IMR-90 (cell line): ENCODE results near the gene AXDND1.
"Not testable (repeated sequence)": the region's sequence is repeated elsewhere in the genome, so short reads cannot be mapped to it uniquely, and the experiment has no call there.

Experiments
- CEBPB ChIP-seq: IDR thresholded peaks from 2 replicates; pipeline ENCODE4 v1.6.1; 2012; ENCODE audit warnings: low read depth, low read length, improper control_type of control experiment
- CHD1 ChIP-seq: IDR thresholded peaks from 2 replicates; pipeline ENCODE4 v1.6.1; 2012; ENCODE audit warnings: low read depth, low read length, improper control_type of control experiment
- MAZ ChIP-seq: IDR thresholded peaks from 2 replicates; pipeline ENCODE4 v1.6.1; 2012; ENCODE audit warnings: low read depth, mild to moderate bottlenecking, low read length, improper control_type of control experiment, moderate library complexity, borderline replicate concordance
- NFE2L2 ChIP-seq: fragments of 150-350 bp; IDR thresholded peaks from 2 replicates; pipeline ENCODE4 v1.6.1; 2016; ENCODE audit warnings: low read depth, mild to moderate bottlenecking, low read length
- POLR2A ChIP-seq: IDR thresholded peaks from 2 replicates; pipeline ENCODE4 v1.6.1; 2012; ENCODE audit warnings: mild to moderate bottlenecking, low read depth, low read length
- RAD21 ChIP-seq: IDR thresholded peaks from 2 replicates; pipeline ENCODE4 v1.6.1; 2012; ENCODE audit warnings: low read length, improper control_type of control experiment
- RCOR1 ChIP-seq: IDR thresholded peaks from 2 replicates; pipeline ENCODE4 v1.6.1; 2012; ENCODE audit warnings: mild to moderate bottlenecking, low read length, improper control_type of control experiment; ENCODE audit not compliant: insufficient replicate concordance
- SMC3 ChIP-seq: fragments of 150-350 bp; IDR thresholded peaks from 2 replicates; pipeline ENCODE4 v1.6.1; 2016; ENCODE audit warnings: low read depth, mild to moderate bottlenecking, antibody characterized with exemption, low read length, moderate library complexity
- TF ChIP-seq, protein P1 (sequence below): conservative IDR thresholded peaks from 2 replicates; pipeline ENCODE4 v1.5.1; 2012; ENCODE audit warnings: mild to moderate bottlenecking, low read depth, low read length, improper control_type of control experiment
- TF ChIP-seq, protein P2 (sequence below): fragments of 150-350 bp; IDR thresholded peaks from 2 replicates; pipeline ENCODE4 v1.6.1; 2017; ENCODE audit warnings: mild to moderate bottlenecking, antibody characterized with exemption, low read length, low read depth

DNA sequence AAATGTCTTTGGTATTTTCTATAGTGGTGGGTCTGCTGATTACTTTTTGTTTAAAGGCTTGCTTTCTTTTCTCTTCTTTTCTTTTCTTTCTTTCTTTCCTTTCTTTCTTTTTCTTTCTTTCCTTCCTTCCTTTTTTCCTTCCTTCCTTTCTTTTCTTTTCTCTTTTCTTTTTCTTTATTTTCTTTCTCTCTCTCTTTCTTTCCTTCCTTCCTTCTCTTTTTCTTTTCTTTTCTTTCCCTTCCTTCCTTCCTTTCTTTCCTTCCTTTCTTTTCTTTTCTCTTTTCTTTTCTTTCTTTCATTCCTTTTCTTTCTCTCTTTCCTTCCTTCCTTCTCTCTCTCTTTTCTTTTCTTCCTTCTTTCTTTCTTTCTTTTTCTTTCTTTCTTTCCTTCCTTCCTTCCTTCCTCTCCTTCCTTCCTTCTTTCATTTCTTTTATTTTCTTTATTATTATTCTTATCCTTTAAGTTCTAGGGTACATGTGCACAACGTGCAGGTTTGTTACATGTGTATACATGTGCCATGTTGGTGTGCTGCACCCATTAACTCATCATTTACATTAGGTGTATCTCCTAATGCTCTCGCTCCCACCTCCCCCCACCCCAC is 93.9 kb downstream of the AXDND1 start:
- TF ChIP-seq, protein P1, sequence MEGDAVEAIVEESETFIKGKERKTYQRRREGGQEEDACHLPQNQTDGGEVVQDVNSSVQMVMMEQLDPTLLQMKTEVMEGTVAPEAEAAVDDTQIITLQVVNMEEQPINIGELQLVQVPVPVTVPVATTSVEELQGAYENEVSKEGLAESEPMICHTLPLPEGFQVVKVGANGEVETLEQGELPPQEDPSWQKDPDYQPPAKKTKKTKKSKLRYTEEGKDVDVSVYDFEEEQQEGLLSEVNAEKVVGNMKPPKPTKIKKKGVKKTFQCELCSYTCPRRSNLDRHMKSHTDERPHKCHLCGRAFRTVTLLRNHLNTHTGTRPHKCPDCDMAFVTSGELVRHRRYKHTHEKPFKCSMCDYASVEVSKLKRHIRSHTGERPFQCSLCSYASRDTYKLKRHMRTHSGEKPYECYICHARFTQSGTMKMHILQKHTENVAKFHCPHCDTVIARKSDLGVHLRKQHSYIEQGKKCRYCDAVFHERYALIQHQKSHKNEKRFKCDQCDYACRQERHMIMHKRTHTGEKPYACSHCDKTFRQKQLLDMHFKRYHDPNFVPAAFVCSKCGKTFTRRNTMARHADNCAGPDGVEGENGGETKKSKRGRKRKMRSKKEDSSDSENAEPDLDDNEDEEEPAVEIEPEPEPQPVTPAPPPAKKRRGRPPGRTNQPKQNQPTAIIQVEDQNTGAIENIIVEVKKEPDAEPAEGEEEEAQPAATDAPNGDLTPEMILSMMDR, result not testable (repeated sequence)
- TF ChIP-seq NFE2L2, POLR2A, CHD1, RAD21, RCOR1, SMC3, MAZ, CEBPB: not testable (repeated sequence)
- TF ChIP-seq, protein P2, sequence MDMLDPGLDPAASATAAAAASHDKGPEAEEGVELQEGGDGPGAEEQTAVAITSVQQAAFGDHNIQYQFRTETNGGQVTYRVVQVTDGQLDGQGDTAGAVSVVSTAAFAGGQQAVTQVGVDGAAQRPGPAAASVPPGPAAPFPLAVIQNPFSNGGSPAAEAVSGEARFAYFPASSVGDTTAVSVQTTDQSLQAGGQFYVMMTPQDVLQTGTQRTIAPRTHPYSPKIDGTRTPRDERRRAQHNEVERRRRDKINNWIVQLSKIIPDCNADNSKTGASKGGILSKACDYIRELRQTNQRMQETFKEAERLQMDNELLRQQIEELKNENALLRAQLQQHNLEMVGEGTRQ, result not testable (repeated sequence)
